GM04503 (cell line): ENCODE measurements around the gene C22orf42.
A peak's percentile ranks its signal among the peaks of the same experiment; 100 is the strongest.
"Not testable (repeated sequence)": the region's sequence is repeated elsewhere in the genome, so short reads cannot be mapped to it uniquely, and the experiment has no call there.

ENCODE experiments used
- DNase-seq: peaks from one replicate; pipeline ENCODE4 v3.0.0-alpha.2; 2012; ENCODE audit warnings: low read depth

C22orf42 gene, protein sequence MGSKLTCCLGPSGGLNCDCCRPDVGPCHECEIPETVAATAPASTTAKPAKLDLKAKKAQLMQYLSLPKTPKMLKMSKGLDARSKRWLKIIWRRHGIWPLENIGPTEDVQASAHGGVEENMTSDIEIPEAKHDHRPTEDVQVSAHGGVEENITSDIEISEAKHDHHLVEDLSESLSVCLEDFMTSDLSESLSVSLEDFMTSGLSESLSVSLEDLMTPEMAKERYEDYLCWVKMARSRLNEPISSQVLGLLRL

DNA sequence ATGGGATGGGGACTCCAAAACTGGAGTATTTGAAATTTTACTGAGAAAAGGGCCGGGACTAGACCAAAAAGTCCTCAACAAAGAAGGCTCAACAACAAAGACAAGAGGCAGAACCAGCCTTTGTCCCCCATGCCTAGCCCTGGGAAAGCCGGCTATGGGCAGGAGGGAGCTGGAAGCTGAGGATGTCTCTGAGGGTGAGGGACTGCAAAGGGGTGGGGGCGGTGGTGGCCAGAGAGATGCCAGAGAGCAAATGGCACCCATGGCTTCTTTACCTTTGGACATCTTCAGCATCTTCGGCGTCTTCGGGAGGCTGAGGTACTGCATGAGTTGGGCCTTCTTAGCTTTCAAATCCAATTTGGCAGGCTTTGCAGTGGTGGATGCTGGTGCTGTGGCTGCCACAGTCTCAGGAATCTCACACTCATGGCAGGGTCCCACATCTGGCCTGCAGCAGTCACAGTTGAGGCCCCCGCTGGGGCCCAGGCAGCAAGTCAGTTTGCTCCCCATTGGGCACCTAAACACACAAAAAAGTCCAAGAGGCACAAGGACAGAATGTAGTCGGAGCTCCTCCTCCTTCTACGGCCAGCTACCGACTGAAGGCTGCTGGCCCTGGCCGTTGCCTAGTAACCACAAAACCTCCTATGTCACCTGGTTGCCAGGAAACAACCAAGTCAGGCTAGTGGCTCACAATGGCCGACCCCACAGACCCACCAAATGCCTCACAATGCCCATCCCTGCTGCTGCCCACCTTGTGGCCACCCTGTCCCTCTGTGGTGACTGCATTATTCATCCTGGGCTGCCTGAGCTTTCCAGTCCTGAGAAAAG lies at the start of gene C22orf42:
Gene C22orf42, minus strand, starts transcription at position 592 of the 822 bp plus-strand sequence. Its CDS starts 88 bp downstream, at position 504.
- DNase-seq: no peak

DNA sequence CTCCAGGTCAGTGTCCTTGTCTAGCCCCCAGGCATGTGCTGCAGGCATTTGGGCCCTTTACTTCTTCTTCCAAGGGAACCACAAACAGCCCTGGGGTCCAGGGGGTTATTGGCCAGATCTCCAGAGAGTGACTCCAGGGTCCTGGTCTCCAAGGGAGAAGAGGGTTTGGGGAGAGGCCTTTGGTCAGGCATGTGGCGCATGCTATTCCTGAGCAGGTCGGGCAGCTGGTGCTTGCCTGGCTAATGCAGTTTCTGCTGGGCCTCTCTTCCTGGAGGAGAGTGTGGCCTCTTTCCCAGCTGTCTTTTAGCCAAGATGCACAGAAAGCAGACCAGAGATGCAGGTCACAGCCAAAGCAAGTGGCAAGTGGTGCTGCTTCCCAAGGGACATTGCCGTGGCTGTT lies 49.6 kb upstream of the C22orf42 start:
- DNase-seq: no peak

DNA sequence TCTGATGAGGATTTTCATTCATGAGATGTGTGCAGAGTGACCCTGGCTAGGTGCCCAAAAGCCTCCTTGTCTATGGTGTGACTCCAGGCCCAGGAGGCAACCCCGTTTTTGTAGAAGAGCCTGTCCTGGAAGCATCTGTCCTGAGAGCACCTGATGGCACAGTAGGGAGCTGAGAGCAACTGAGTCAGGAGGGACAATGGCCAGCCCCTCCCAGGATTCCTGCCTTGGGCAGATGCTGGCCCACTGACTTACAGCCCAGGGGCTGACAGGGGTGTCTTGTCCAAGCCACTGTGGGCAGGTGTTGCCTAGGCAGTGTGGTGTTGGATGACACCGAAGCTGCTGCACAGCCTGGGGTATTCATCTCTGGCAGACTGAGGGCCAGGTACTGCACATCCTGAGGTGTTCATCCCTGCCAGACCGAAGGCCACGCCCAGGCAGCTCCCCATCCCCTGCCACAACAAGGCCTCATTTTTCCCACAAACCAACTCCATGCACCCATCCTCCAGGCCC lies 48.9 kb upstream of the C22orf42 start:
- no peak for DNase-seq

DNA sequence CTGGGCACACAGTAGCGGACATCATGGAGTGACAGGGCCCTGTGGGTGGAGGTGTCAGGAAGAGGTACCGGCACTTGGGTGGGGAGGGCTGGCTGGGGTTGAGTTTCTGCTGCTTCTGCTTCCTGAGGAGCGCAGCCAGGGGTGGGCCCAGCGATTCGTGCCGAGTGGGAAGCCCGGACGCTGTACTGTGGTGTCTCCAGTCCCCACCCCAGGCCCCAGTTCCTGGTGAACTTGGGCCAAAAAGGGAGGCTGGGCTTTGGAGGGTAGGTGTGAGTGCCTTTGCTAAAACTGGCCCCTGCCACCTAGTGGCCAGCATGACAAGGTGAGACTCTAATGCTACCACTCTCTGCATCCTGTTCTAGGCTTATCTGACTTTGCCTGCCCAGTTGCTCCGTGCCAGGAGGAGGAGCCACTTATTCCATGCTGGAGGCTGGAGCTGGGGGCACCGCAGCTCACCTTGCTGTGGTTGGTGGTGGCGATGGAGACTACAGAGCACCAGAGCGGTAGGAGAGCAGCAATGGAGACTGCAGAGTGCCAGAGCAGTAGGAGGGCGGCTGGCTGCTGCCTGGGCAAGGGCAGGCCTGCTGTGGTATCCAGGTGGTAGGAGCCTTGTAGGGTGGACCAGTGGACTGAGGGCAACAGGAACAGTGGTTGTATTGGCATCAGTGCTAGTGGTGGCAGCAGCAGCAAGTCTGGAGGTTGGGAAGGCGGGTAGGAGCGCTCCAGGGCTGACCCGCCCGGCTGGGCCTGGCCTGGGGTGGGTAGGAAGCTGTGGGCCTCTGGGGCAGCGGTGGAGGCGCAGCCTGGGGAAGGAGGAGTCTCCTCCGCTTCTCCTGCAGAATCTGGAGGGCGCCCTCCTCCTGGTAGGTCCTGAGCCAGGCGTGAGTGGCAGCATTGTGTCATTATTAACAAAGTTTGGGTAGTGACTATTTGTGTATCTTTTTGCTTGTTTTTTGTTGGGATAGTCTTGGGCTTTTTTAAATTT lies 48.0 kb upstream of the C22orf42 start:
- no peak for DNase-seq

DNA sequence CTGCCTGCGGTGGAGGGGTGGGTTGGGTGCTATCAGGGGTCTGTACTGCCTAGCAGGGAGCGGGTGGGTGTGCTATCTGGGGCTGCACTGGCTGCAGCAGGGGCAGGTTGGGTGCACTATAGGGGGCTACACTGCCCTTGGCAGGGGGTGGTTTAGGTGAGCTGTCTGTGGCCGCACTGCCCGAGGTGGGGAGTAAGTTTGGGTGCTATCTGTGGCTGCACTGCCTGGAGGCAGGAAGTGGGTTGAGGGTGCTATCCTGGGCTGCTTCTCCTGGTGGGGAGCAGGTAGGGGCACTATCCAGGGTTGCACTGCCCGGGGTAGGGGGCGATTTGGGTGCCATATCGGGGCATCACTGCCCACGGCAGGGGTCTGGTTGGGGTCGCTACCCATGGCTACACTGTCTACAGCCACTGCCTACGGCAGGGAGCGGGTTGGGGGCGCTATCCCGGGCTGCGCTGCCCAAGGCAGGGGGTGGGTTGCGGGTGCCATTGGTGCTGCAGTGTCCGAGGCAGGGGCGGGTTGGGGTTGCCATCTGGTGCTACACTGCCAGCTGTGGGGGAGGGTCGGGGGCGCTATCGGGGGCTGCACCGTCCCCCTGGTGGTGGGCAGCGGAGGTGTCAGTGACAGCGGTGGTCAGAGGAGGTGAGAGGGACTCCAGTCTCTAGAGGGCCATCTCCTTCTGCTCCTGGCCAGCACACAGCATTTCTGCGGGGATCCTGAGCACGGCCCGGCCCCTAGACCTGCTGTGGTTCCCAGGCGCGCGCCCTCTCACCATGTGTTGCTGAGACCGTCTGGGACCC lies 47.1 kb upstream of the C22orf42 start:
- DNase-seq: no peak

DNA sequence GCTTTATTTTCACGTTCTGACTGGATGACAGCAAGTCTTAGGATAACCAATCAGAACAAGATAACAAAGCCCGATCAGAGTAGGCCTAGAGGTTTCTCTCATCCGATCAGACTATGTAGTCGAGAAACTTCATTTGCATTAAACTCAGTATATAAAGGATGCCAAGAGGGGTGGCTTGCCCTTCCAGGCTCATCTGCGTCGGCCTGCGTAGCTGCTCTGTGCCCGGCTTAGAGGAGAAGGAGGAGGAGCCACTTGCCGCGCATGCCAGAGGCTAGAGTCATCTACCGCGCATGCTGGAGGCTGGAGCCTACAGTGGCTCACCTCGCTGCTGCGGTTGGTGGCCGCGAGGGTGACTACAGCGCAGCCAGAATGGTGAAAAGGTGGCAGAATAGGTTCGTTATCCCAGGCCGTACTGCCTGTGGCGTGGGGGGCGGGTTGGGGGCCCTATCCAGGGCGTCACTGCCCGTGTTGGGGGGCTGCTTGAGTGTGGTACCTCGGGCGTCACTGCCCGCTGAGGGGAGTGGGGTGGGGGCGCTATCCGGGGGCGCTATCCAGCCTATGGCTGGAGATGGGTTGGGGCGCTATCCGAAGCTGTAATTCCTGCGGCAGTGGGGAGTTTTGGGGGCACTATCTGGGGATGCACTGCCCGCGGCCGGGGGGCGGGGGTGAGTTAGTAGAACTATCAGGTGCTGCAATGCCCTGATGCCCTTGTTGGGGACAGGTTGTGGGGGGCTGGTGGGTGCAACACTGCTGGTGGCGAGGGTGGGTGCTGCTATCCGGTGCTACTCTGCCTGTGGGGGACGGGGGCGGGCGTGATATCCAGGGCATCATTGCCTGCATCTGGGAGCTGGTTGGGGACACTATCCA lies 46.0 kb upstream of the C22orf42 start, which contains the start of gene RFPL2:
Gene RFPL2, minus strand, starts transcription at position 218 of the 867 bp plus-strand sequence. CDS start 2,622 bp downstream, outside the sequence.
- DNase-seq: no peak

DNA sequence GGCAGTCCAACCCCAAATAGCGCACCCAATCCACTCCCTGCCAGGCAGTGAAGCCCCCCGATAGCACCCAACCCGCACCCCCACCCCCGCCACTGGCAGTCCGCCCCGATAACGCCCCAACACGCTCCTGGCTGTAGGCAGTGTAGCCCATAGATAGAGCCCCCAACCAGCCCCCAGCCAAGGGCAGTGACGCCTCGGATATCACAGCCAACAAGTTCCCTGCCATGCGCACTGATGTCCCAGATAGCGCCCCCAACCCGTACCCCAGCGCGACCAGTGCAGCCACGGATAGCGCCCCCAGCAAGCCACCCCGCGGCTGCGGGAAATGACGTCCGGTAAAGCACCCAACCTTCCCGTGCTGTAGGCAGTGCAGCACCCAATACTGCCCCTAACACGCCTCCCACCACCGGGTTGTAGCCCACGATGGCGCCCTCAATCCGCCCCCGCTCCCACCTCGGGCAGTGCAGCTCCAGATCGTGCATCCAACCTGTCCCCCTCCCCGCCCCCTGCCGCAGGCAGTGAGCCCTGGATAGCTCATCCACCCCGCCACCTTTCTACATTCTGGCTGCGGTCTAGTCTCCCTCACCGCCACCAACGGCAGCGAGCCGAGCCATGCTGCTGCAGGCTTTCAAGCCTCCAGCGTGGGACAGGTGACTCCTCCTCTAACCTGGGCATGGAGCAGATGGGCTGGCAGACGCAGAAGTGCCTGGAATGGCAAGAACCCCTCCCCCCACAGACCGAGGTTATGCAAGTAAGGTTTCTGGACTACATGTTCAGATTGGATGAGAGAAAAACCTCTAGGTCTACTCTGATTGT lies 45.1 kb upstream of the C22orf42 start:
- DNase-seq: no peak

DNA sequence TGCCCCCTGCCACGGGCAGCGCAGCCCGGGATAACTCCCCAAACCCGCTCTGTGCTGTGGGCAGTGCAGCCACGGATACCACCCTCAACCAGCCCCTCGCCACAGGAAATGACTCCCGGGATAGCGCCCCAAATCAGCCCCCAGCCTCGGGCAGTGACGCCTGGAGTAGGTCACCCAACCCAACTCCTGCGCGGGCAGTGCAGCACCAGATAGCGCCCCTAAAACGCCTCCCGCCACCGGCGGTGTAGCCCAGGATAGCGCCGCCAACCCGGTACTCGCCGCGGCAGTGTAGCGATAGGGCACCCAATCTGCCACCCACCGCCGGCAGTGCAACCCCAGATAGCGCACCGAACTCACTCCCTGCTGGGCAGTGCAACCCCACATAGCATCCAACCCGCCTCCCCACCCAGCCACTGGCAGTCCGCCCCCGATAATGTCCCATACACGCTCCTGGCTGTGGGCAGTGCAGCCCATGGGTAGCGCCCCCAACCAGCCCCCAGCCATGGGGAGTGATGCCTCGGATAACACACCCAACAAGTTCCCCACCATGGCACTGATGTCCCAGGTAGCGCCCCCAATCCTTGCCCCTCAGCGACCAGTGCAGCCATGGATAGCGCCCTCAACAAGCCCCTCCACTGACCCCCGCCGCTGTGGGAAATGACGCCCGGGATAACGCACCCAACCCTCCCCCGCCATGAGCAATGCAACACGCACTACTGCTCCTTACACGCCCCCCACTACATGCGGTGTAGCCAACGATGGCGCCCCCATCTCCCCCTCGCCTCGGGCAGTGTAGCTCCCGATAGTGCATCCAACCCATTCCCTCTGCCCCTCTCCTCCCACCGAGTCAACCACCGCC lies 44.3 kb upstream of the C22orf42 start:
- DNase-seq: no peak

DNA sequence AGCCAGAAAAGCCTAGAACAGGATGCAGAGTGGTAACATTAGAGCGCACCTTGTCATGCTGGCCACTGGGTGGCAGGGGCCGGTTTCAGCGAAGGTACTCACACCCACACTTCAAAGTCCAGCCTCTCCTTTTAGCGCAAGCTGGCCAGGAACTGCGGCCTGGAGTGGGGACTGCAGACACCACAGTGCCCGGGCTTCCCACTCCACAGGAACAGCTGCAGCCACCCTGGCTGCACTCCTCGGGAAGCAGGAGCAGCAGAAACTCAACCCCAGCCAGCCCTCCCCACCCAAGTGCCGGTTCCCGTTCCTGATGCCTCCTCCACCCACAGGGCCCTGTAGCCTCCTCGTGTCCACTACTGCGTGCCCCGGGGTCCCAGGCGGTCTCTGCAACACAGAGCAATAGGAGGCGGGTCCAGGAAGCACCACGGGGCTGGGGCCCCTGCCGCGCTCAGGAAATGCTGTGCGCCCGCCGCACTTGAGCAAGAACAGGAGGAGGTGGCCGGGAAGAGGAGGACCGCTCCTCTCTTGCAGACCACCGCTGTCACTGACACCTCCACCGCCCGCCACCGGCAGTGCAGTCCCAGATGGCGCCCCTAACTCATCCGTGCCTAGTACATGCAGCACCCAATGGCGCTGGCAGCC lies 43.6 kb upstream of the C22orf42 start:
- DNase-seq: peak; percentile 5

DNA sequence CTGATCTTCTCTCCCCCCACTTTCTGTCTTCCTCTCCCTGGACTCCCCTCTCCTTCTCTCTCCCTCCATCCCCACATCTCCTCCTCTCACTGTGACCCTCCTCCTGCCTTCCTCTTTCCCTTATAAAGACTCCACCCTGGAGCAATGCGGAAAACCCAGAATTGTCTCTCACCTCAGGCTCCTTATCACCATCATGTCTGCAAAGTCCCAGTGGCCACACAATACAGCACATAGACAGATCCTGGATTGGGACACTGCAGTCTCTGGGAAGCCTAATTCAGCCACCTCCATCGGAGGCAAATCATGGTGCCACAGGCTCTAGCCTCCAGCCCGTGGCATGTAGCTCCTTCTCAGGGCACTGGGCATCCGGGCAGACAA lies 43.0 kb upstream of the C22orf42 start:
- DNase-seq: no peak

DNA sequence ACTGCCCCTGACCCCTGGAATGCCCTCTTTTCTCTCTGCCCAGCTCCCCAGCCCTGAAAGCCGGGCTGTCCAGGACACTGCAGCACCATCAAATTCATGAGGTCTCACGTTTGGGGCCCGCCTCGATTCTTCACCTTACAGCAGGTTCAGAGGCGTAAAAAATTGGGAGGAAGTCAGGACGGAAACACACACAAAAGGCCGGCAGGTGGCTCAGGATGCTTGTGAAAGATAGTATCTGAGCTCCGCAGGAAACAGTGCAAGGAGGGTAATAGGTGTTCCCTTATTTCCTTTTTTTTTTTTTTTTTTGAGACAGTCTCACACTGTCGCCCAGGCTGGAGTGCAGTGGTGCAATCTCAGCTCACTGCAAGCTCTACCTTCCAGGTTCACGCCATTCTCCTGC lies 41.6 kb upstream of the C22orf42 start:
- no peak for DNase-seq

DNA sequence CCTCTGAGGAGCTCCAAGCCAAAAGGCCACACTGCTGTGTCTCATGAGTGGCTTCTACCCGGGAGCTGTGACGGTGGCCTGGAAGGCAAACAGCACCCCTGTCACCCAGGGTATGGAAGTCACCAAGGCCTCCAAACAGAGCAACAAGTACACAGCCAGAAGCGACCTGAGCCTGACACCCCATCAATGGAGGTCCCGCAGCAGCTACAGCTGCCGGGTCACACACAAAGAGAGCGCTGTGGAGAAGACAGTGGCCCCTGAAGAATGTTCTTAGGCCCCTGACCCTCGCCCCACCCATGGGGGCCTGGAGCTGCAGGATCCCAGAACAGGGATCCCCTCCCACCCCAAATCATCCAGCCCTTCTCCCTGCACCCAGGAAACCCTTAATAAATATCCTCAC lies 40.9 kb upstream of the C22orf42 start:
- DNase-seq: no peak

DNA sequence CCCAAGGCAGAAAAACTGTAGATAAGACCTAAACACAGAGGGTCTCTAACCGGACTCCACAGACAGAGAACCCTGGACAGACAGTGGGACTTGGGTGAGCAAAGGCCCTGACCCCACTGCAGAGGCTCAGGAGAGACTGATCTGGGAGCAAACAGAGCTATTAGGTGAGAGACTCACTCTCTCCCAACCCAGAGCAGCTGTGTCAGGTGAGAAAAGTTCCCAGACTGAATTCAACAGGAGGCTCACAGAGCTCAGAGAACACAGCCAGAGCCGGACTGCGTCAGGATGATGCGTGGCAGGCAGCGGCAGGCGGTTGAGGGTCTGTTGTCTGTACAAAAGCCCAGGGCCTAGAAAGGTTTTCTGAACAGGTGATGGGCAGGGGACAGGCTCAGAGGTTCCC lies 40.2 kb upstream of the C22orf42 start:
- no peak for DNase-seq

DNA sequence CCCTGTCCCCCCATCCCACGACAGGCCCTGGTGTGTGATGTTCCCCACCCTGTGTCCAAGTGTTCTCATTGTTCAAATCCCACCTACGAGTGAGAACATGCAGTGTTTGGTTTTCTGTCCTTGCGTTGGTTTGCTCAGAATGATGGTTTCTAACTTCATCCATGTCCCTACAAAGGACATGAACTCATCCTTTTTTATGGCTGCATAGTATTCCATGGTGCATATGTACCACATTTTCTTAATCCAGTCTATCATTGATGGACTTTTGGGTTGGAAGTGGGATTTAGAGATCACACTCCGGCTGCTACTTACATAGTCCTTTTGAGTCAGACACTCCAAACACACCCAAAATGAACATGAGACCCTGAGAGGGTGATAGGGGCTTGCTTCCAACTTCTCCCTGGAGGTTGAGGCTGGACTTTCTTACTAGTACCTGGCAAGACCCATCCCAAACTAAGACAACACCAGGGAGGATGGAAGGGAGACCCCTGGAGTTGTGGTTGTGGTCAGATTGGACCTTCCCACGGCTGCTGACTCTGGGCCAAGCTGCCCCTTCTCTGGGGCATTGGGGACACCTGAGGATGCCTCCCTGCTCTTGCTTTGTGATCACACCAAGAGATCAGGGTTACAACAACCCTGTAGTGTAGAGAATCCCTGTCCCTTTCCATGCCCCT lies 38.6 kb upstream of the C22orf42 start:
- not testable (repeated sequence) for DNase-seq

DNA sequence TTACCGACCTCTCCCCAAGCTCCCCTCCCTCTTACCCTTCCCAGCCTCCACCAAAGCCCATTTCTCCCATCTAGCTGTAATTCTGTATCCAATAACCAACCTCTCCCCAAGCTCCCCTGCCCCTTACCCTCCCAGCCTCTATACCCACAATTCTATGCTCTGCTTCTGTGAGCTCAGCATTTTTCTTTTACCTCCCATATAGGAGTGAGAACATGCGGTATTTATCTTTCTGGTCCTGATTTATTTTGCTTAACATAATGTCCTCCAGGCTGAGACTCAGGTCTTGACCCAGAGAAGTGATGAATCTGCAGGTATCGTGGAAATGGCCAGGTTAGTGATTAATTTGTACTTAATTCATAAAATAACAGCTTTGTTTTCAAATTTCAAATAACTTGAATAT lies 36.8 kb upstream of the C22orf42 start:
- not testable (repeated sequence) for DNase-seq

DNA sequence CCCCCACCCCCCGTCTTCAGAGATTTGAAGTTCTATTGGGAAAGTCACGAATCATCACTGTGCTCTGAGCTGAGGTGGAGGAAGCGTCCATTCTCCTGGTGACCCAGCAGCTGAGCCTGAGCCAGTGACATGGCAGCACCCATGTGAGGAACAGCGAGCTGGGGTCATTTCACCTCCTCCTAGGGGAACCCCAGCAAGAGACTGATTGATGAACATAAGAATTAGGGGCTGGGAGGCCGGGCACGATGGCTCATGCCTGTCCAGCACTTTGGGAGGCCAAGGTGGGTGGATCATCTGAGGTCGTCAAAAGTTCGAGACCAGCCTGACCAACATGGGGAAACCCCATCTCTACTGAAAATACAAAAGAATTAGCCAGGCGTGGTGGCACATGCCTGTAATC lies 34.2 kb upstream of the C22orf42 start:
- not testable (repeated sequence) for DNase-seq

DNA sequence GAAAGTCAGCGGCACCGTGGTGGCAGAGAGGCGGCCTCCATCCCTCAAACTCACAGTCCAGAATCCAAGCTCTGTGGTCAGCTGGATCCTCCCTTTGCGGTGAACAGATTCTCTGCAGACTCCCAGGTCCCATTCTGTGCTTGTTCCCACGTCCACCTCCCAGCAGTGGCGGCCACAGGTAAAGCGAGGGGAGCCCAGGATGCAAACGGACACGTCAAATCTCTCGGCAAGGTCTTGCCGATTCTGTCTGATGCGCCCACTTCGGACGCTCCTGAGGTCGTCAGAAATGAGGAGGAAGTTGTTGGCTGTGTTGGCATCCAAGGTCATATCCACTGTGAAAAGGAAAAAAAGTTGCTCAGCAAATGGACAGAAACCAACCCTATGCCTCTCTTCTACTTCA lies 31.9 kb upstream of the C22orf42 start:
- DNase-seq: not testable (repeated sequence)
